Body of pancreas (tissue), 4 donors: ENCODE data around the gene AZIN2. TPM values are rescaled to one million over a fixed set of nuclear protein-coding genes. Genes with fewer than 3 reads are reported as not detected.

ENCODE experiments used
- ATAC-seq: fragments of 150-250 bp; one replicate; pipeline ENCODE4 v1.9.1; 2016
- DNase-seq, 4 donors: peaks; one replicate each; pipeline ENCODE4 v3.0.0-alpha.2; 2019
- H3K27ac ChIP-seq, 4 donors: fragments of 200-600 bp; sonication (generic); 1 replicate in 3 of 4; 2 replicates in 1 of 4; pipeline versions ENCODE4 v1.5.1 to v1.6.1; 2016 to 2019; ENCODE audit warnings: mild to moderate bottlenecking in 1 of 4, mixed read lengths in 1 of 4, moderate library complexity in 1 of 4
- H3K27me3 ChIP-seq, 2 donors: fragments of 200-600 bp; sonication (generic); one replicate each; pipeline ENCODE4 v1.6.0; 2016; ENCODE audit warnings: mild to moderate bottlenecking in 1 of 2
- H3K36me3 ChIP-seq, 2 donors: fragments of 200-600 bp; sonication (generic); replicated peaks in 1 of 2; 2 replicates each; pipeline ENCODE4 v1.5.1; 2016; ENCODE audit warnings: low read depth in 2 of 2; ENCODE audit not compliant: insufficient read depth in 1 of 2
- H3K4me1 ChIP-seq: fragments of 200-600 bp; sonication (generic); one replicate; pipeline ENCODE4 v1.6.0; 2016
- H3K4me3 ChIP-seq, 2 donors: fragments of 200-600 bp; sonication (generic); 1 replicate in 1 of 2; 2 replicates in 1 of 2; pipeline ENCODE4 v1.5.1; 2016 to 2019
- H3K9me3 ChIP-seq, 3 donors: fragments of 200-600 bp; sonication (generic); 1 replicate in 2 of 3; 2 replicates in 1 of 3; pipeline ENCODE4 v1.5.1; 2016
- CTCF ChIP-seq, 7 experiments: fragments of 450-650 bp in 4 of 7; fragments of 200-600 bp in 3 of 7; sonication (generic) in 3 of 7; IDR thresholded peaks; one replicate each; pipeline ENCODE4 v1.5.1; 2016 to 2019; ENCODE audit warnings: antibody characterized with exemption in 7 of 7
- POLR2A ChIP-seq, 3 donors: fragments of 450-650 bp; IDR thresholded peaks; one replicate each; pipeline ENCODE4 v1.6.1; 2016; ENCODE audit warnings: antibody characterized with exemption in 3 of 3, mild to moderate bottlenecking in 2 of 3
- WGBS, 2 donors: methylation state at CpG; one replicate each; pipeline ENCODE4 v1.1.5; 2017; 5-methylcytosine and 5-hydroxymethylcytosine counted together
- intact Hi-C: fragments of 100-400 bp; cut with DNase I; formaldehyde crosslinking; loops from one replicate; pipeline ENCODE4 v1.15.1; 2023
- total RNA-seq, 2 donors: library from RNA; depleted of rRNA; stranded (reverse); fragments of >200 nt; gene quantifications; one replicate each; pipeline ENCODE4 v1.1.0, GENCODE V29; 2016

AZIN2 gene
- total RNA-seq, 2 donors from 2014 or later: 1.0 to 1.6 TPM

GRCh38 chr1:33140153-33141149 lies 59.5 kb downstream of the AZIN2 start:
- intact Hi-C loops: no loop called here
- no peaks in the 10 kb centered on the region for H3K27me3 ChIP-seq
- no peak overlapping the region for H3K4me3 ChIP-seq
- H3K27ac ChIP-seq: no peak overlapping the region
- H3K36me3 ChIP-seq: no peaks in the 10 kb centered on the region
- H3K9me3 ChIP-seq: no peaks in the 10 kb centered on the region
- no peak for DNase-seq
- H3K4me1 ChIP-seq: no peaks in the 10 kb centered on the region
- 65 to 75% methylated on average over 9 of the region's 9 CpGs for WGBS, 2 donors
- TF ChIP-seq POLR2A (IDR thresholded peaks at IDR 0.05) (no peak), CTCF (IDR thresholded peaks at IDR 0.05) (no peak)
- no peak for ATAC-seq

- 64 to 95% methylated on average over 2 of the region's 2 CpGs for WGBS, 2 donors
- H3K27me3 ChIP-seq: no peaks in the 10 kb centered on the region
- H3K4me1 ChIP-seq: no peaks in the 10 kb centered on the region
- TF ChIP-seq CTCF (IDR thresholded peaks at IDR 0.05): no peak
- no peak for TF ChIP-seq POLR2A (IDR thresholded peaks at IDR 0.05)
- H3K36me3 ChIP-seq: no peaks in the 10 kb centered on the region
- H3K9me3 ChIP-seq: no peaks in the 10 kb centered on the region
- no peak overlapping the region for H3K4me3 ChIP-seq
- no peak overlapping the region for H3K27ac ChIP-seq
- intact Hi-C loops: no loop called here
- DNase-seq: no peak
- ATAC-seq: no peak
These were observed 60.3 kb downstream of the AZIN2 start for GRCh38 chr1:33141216-33141615.

- Histone ChIP-seq H3K27me3 (no peaks in the 10 kb centered on the region), H3K4me1 (no peaks in the 10 kb centered on the region), H3K9me3 (no peaks in the 10 kb centered on the region), H3K27ac (no peak overlapping the region), H3K36me3 (peaks cover 0 to 2% of the 10 kb centered on the region in 2 donors), H3K4me3 (no peak overlapping the region)
- 47 to 56% methylated on average over 3 of the region's 3 CpGs for WGBS, 2 donors
- intact Hi-C loops: no loop called here
- DNase-seq (no peak), ATAC-seq (no peak)
- TF ChIP-seq CTCF (IDR thresholded peaks at IDR 0.05) (no peak), POLR2A (IDR thresholded peaks at IDR 0.05) (no peak)
These were observed 60.8 kb downstream of the AZIN2 start for GRCh38 chr1:33141781-33142180.

- Histone ChIP-seq H3K4me3 (no peak overlapping the region), H3K36me3 (peaks cover 0 to 4% of the 10 kb centered on the region in 2 donors), H3K9me3 (no peaks in the 10 kb centered on the region), H3K27me3 (no peaks in the 10 kb centered on the region), H3K4me1 (no peaks in the 10 kb centered on the region), H3K27ac (no peak overlapping the region)
- WGBS, 2 donors: 61 to 75% methylated on average over 5 to 7 of the region's 7 CpGs
- ATAC-seq (no peak), DNase-seq (no peak)
- intact Hi-C loops: no loop called here
- no peak for TF ChIP-seq CTCF (IDR thresholded peaks at IDR 0.05)
- TF ChIP-seq POLR2A (IDR thresholded peaks at IDR 0.05): no peak
These were observed 61.6 kb downstream of the AZIN2 start for GRCh38 chr1:33142483-33143064.
